Neuron (in vitro differentiated cells): ENCODE data around the gene KLF5.

Source experiments
- H2AFZ ChIP-seq: one replicate; pipeline ENCODE4 v1.6.1; 2013; ENCODE audit warnings: low read depth, mild to moderate bottlenecking, inconsistent platforms, low read length, moderate library complexity
- H3K27me3 ChIP-seq: one replicate; pipeline ENCODE4 v1.6.1; 2013; ENCODE audit warnings: low read length; ENCODE audit not compliant: insufficient read depth
- H3K36me3 ChIP-seq: one replicate; pipeline ENCODE4 v1.6.1; 2013; ENCODE audit warnings: low read length; ENCODE audit not compliant: insufficient read depth
- H3K4me1 ChIP-seq: one replicate; pipeline ENCODE4 v1.6.1; 2013; ENCODE audit warnings: low read length; ENCODE audit not compliant: insufficient read depth
- H3K4me3 ChIP-seq: 2 replicates; pipeline ENCODE4 v1.5.1; 2013; ENCODE audit warnings: mild to moderate bottlenecking, low read length, moderate library complexity
- H3K9me3 ChIP-seq: one replicate; pipeline ENCODE4 v1.6.1; 2013; ENCODE audit warnings: low read length

Gene KLF5

DNA sequence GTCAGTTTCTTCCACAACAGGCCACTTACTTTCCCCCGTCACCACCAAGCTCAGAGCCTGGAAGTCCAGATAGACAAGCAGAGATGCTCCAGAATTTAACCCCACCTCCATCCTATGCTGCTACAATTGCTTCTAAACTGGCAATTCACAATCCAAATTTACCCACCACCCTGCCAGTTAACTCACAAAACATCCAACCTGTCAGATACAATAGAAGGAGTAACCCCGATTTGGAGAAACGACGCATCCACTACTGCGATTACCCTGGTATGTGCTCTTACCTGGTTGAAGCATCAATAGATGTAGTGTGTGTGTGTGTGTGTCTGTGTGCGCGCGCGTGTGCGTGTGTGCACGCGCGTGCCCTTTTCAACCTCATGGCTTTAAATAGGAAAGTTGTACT is 3.7 kb downstream of the KLF5 start:
- H3K4me3 ChIP-seq = no peak overlapping the region
- H3K9me3 ChIP-seq = no peaks in the 10 kb centered on the region
- peaks cover 11% of the 10 kb centered on the region for H3K4me1 ChIP-seq
- H3K27me3 ChIP-seq = peaks cover 11% of the 10 kb centered on the region
- no peaks in the 10 kb centered on the region for H3K36me3 ChIP-seq
- no peak overlapping the region for H2AFZ ChIP-seq

DNA sequence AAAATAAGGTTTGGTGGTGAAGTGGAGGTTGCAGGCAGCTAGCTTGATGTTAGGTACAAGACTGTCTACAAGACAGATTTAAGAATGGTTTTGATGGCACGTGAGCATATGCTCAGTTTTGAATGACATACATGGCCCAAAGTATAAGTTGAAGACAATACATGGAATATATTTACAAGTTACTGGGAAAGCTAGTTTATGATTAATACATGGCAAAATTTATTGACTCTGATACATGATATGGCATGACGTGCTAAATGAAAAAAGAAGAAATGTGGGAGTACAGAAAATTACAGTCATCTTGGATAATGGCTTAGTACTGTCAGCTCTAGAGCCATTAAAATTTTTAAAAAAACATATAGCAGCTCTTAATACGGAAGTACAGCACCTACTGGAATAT is 4.4 kb downstream of the KLF5 start:
- Histone ChIP-seq H3K27me3 (peaks cover 4% of the 10 kb centered on the region), H2AFZ (no peak overlapping the region), H3K4me1 (peaks cover 9% of the 10 kb centered on the region), H3K36me3 (no peaks in the 10 kb centered on the region), H3K9me3 (no peaks in the 10 kb centered on the region), H3K4me3 (no peak overlapping the region)

GRCh38 chr13:73065036-73065435 is 6.2 kb downstream of the KLF5 start:
- no peaks in the 10 kb centered on the region for H3K27me3 ChIP-seq
- H3K4me1 ChIP-seq = peaks cover 6% of the 10 kb centered on the region
- no peaks in the 10 kb centered on the region for H3K36me3 ChIP-seq
- H3K4me3 ChIP-seq = no peak overlapping the region
- H2AFZ ChIP-seq = no peak overlapping the region
- no peaks in the 10 kb centered on the region for H3K9me3 ChIP-seq

GRCh38 chr13:73065665-73066340 is 7.0 kb downstream of the KLF5 start:
- Histone ChIP-seq H3K4me3 (no peak overlapping the region), H3K36me3 (no peaks in the 10 kb centered on the region)

DNA sequence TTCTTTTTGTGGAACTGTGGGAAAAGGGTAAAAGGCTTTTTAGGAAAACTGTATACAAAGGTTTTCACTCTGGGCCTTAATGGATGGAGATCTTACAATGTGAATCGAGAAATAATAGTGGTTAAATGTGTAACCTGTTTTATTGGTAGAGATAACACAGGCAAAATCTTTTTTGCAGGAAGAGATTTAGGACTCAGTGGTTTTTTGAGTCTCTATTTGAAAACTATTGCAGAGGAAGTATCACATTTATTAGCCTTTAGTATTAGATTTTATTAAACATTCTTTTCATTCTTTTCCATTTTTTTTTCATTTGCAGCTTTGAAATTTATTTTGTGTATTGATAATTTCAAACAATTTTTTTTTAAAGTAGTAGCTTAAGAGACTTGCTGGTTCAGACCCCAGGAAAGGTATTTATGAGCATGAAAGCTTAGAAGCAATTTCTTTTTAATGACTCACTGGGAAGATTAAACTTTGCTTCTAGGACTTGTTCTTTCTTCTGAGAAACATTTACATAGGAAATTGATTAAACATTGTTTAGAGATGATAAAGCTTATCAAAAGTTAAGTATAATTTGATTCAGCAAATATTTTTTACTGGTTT is 10.5 kb downstream of the KLF5 start:
- Histone ChIP-seq H3K36me3 (no peaks in the 10 kb centered on the region), H3K4me1 (peaks cover 9% of the 10 kb centered on the region), H3K9me3 (no peaks in the 10 kb centered on the region), H3K27me3 (no peaks in the 10 kb centered on the region), H2AFZ (no peak overlapping the region), H3K4me3 (no peak overlapping the region)

More at GRCh38 chr13:73065665-73066340, 7.0 kb downstream of the KLF5 start:
- peaks cover 6% of the 10 kb centered on the region for H3K4me1 ChIP-seq
- H2AFZ ChIP-seq = no peak overlapping the region
- no peaks in the 10 kb centered on the region for H3K27me3 ChIP-seq
- no peaks in the 10 kb centered on the region for H3K9me3 ChIP-seq

- H3K4me1 ChIP-seq = peaks cover 3% of the 10 kb centered on the region
- no peak overlapping the region for H3K4me3 ChIP-seq
- H2AFZ ChIP-seq = no peak overlapping the region
- no peaks in the 10 kb centered on the region for H3K9me3 ChIP-seq
- no peaks in the 10 kb centered on the region for H3K36me3 ChIP-seq
- no peaks in the 10 kb centered on the region for H3K27me3 ChIP-seq
Observed at GRCh38 chr13:73070451-73071098, 11.8 kb downstream of the KLF5 start.

GRCh38 chr13:73072239-73072900 is 13.6 kb downstream of the KLF5 start:
- no peaks in the 10 kb centered on the region for H3K36me3 ChIP-seq
- no peaks in the 10 kb centered on the region for H3K27me3 ChIP-seq

GRCh38 chr13:73073050-73073449 is 14.2 kb downstream of the KLF5 start:
- Histone ChIP-seq H3K9me3 (no peaks in the 10 kb centered on the region), H2AFZ (no peak overlapping the region), H3K4me1 (peaks cover 3% of the 10 kb centered on the region), H3K27me3 (no peaks in the 10 kb centered on the region), H3K36me3 (no peaks in the 10 kb centered on the region), H3K4me3 (no peak overlapping the region)

More at GRCh38 chr13:73072239-73072900, 13.6 kb downstream of the KLF5 start:
- no peaks in the 10 kb centered on the region for H3K9me3 ChIP-seq
- H2AFZ ChIP-seq = no peak overlapping the region
- H3K4me3 ChIP-seq = no peak overlapping the region
- peaks cover 3% of the 10 kb centered on the region for H3K4me1 ChIP-seq

DNA sequence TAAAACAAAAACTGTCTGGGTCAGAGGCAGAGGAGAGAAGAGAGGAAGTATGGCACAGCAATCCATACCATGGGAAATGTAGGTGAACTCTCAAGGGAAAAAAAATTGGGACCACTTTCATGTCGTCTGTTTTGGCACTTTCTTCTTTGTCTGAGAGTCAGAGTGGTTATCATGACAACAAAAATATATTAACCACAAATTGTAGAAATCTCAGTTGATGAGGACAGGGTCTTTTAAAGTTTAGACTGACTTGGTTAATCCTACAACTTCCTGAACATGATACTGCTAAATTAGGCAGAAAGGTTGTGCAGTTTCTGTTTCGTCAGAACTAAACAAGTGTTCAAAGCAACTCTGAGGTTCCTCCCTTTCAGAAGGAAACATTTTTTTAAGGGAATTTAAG is 15.2 kb downstream of the KLF5 start:
- no peak overlapping the region for H2AFZ ChIP-seq
- no peaks in the 10 kb centered on the region for H3K36me3 ChIP-seq
- H3K4me1 ChIP-seq = peaks cover 3% of the 10 kb centered on the region
- H3K27me3 ChIP-seq = no peaks in the 10 kb centered on the region
- H3K9me3 ChIP-seq = no peaks in the 10 kb centered on the region
- H3K4me3 ChIP-seq = no peak overlapping the region

DNA sequence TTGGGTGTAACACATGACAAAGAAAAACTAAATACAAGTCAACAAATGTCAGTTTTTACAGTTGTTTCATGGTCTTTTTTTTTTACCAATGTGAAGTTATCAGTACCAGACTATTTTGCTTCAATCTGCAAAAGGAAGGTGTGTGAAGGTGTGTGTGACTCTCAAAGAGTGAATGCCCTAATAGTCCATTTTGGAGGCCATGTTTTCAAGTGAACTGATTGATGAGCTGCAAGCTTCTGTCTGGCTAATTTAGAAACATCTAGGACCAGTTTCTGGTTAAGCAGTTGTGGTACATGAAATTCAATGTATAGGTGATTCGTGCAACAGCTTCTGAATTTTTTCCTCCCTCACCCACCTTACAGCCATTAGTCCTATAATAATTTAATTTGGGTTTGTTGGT is 16.1 kb downstream of the KLF5 start:
- Histone ChIP-seq H3K36me3 (no peaks in the 10 kb centered on the region), H3K4me3 (no peak overlapping the region), H3K27me3 (no peaks in the 10 kb centered on the region), H3K4me1 (peaks cover 3% of the 10 kb centered on the region), H3K9me3 (no peaks in the 10 kb centered on the region), H2AFZ (no peak overlapping the region)

DNA sequence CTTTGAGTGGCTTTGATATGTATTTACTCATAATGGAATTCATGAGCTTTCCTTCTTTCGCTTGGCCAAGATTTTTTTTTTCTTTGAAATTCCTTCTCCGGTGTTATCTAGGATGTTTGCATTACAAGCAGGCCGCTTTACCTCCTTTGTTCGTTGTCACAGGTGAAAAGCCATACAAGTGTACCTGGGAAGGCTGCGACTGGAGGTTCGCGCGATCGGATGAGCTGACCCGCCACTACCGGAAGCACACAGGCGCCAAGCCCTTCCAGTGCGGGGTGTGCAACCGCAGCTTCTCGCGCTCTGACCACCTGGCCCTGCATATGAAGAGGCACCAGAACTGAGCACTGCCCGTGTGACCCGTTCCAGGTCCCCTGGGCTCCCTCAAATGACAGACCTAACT is 16.7 kb downstream of the KLF5 start:
- no peak overlapping the region for H3K4me3 ChIP-seq
- peaks cover 3% of the 10 kb centered on the region for H3K4me1 ChIP-seq
- no peaks in the 10 kb centered on the region for H3K36me3 ChIP-seq
- no peaks in the 10 kb centered on the region for H3K9me3 ChIP-seq
- no peak overlapping the region for H2AFZ ChIP-seq
- H3K27me3 ChIP-seq = no peaks in the 10 kb centered on the region

DNA sequence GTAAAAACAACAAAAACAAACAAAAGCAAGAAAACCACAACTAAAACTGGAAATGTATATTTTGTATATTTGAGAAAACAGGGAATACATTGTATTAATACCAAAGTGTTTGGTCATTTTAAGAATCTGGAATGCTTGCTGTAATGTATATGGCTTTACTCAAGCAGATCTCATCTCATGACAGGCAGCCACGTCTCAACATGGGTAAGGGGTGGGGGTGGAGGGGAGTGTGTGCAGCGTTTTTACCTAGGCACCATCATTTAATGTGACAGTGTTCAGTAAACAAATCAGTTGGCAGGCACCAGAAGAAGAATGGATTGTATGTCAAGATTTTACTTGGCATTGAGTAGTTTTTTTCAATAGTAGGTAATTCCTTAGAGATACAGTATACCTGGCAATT is 17.1 kb downstream of the KLF5 start:
- Histone ChIP-seq H3K4me3 (no peak overlapping the region), H3K4me1 (peaks cover 3% of the 10 kb centered on the region), H3K9me3 (no peaks in the 10 kb centered on the region), H3K36me3 (no peaks in the 10 kb centered on the region), H2AFZ (no peak overlapping the region), H3K27me3 (no peaks in the 10 kb centered on the region)

DNA sequence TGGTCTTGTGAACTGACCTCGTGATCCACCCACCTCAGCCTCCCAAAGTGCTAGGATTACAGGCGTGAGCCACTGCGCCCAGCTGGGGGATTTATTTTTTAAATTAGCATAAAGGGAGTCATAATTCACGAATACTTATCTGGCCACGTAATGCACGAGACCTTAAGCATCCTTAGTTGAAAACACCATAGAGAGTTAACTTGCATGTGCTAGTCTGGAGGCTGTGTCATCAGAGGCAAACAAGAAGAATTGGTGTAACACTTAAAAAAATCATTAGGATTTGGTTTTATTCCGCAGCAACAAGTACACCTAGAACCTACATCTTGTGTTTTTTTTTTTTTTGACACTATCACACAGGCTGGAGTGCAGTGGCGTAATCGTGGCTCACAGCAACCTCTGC is 19.1 kb downstream of the KLF5 start:
- Histone ChIP-seq H3K36me3 (no peaks in the 10 kb centered on the region), H3K4me3 (no peak overlapping the region), H3K9me3 (no peaks in the 10 kb centered on the region), H2AFZ (no peak overlapping the region), H3K27me3 (no peaks in the 10 kb centered on the region), H3K4me1 (no peaks in the 10 kb centered on the region)
